Transverse colon (tissue), 4 donors: Measurements from ENCODE around the gene FOXJ3. TPM values are rescaled to one million over a fixed set of nuclear protein-coding genes. Genes with fewer than 3 reads are reported as not detected.

Source experiments
- DNase-seq: peaks from one replicate; pipeline ENCODE4 v3.0.0-alpha.2; 2019
- H3K27ac ChIP-seq, 4 donors: fragments of 200-600 bp; sonication (generic); 2 replicates each; pipeline ENCODE4 v1.5.1; 2016 to 2018; ENCODE audit warnings: inconsistent platforms in 4 of 4
- H3K27me3 ChIP-seq: fragments of 200-600 bp; sonication (generic); 2 replicates; pipeline ENCODE4 v1.5.1; 2017; ENCODE audit warnings: inconsistent platforms
- H3K36me3 ChIP-seq, 4 donors: fragments of 200-600 bp; sonication (generic); 2 replicates each; pipeline ENCODE4 v1.5.1; 2017 to 2019; ENCODE audit warnings: inconsistent platforms in 4 of 4
- H3K4me1 ChIP-seq, 4 donors: fragments of 200-600 bp; sonication (generic); 2 replicates each; pipeline ENCODE4 v1.5.1; 2017 to 2020; ENCODE audit warnings: inconsistent platforms in 4 of 4
- H3K4me3 ChIP-seq, 4 donors: fragments of 200-600 bp; sonication (generic); 1 replicate in 1 of 4; 2 replicates in 3 of 4; pipeline versions ENCODE4 v1.5.1 to v1.6.1; 2017 to 2019; ENCODE audit warnings: inconsistent platforms in 4 of 4
- H3K9me3 ChIP-seq, 2 donors: fragments of 200-600 bp; sonication (generic); 2 replicates each; pipeline ENCODE4 v1.5.1; 2017 to 2019; ENCODE audit warnings: inconsistent platforms in 2 of 2
- CTCF ChIP-seq, 5 experiments: fragments of 200-600 bp in 3 of 5; fragments of 450-650 bp in 2 of 5; sonication (generic) in 3 of 5; IDR thresholded peaks; 1 replicate in 2 of 5; 2 replicates in 3 of 5; pipeline ENCODE4 v1.5.1; 2016 to 2017; ENCODE audit warnings: antibody characterized with exemption in 5 of 5, inconsistent platforms in 3 of 5, mild to moderate bottlenecking in 2 of 5, moderate library complexity in 1 of 5
- EP300 ChIP-seq: sonication (generic); formaldehyde crosslinking; IDR thresholded peaks from one replicate; pipeline ENCODE4 v1.6.1; 2017; ENCODE audit warnings: antibody characterized with exemption, low read depth
- POLR2A ChIP-seq: fragments of 450-650 bp; IDR thresholded peaks from one replicate; pipeline ENCODE4 v1.6.1; 2016; ENCODE audit warnings: antibody characterized with exemption, mild to moderate bottlenecking, moderate library complexity
- POLR2AphosphoS5 ChIP-seq, 3 donors: sonication (generic); formaldehyde crosslinking; IDR thresholded peaks; one replicate each; pipeline ENCODE4 v1.6.1; 2016; ENCODE audit warnings: antibody characterized with exemption in 3 of 3
- whole genome bisulfite sequencing, 2 donors: methylation state at CpG; one replicate each; pipeline ENCODE4 v1.1.5; 2018; ENCODE audit warnings: low coverage in 1 of 2; 5-methylcytosine and 5-hydroxymethylcytosine counted together
- in situ Hi-C, 4 donors: fragments of 200-750 bp; cut with MboI; loops; one replicate each; pipeline versions ENCODE4 v1.15.0 to v1.15.1; 2017; ENCODE audit warnings: low sequenced_read_pairs in 3 of 4, low pct_ligation_motif_present in 1 of 4, low pct_unique_long_range_greater_than_20kb in 1 of 4
- intact Hi-C: fragments of 100-400 bp; cut with DNase I; formaldehyde crosslinking; loops from one replicate; pipeline ENCODE4 v1.15.1; 2023; ENCODE audit warnings: low total_unique reads
- total RNA-seq, 4 donors: library from RNA; depleted of rRNA; stranded (reverse); fragments of >200 nt; gene quantifications; one replicate each; pipeline ENCODE4 v1.1.0, GENCODE V29; 2016

The FOXJ3 gene
- total RNA-seq, 4 donors from 2014 or later = 18.5 to 62.1 (median 38.6) TPM

DNA sequence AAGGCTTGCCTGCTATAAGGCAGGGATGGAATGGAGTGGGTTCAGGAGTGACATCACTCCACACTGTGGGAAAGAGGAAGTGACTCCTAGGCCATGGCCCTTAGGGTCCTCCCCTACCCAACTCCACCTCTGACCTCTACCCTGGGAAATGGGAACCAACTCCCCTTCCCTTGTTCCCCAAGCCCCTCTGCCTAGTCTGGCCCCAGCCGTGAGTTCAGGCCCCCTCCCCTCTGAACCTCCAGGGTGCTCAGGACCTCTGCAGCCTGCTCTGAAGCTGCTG, 166.7 kb downstream of the FOXJ3 start:
- peak; percentile 8 for DNase-seq
- Histone ChIP-seq H3K27me3 (no peaks in the 10 kb centered on the region), H3K4me1 (peaks cover 19 to 60% (median 48%) of the 10 kb centered on the region in 4 donors), H3K4me3 (no peak overlapping the region), H3K36me3 (no peaks in the 10 kb centered on the region), H3K27ac (peak overlapping the region in 3 of 4 donors; percentile 15 to 34 (median 30)), H3K9me3 (no peaks in the 10 kb centered on the region)
- 50% methylated on average over 1 of the region's 1 CpG; no CpG with 5 or more reads in 1 of the 2 donors for WGBS, 2 donors
- in situ Hi-C loops (no loop called here), intact Hi-C loops (no loop called here)
- TF ChIP-seq EP300 (no peak), POLR2A (no peak), CTCF (IDR thresholded peaks at IDR 0.05) (no peak), POLR2AphosphoS5 (IDR thresholded peaks at IDR 0.05) (no peak)

DNA sequence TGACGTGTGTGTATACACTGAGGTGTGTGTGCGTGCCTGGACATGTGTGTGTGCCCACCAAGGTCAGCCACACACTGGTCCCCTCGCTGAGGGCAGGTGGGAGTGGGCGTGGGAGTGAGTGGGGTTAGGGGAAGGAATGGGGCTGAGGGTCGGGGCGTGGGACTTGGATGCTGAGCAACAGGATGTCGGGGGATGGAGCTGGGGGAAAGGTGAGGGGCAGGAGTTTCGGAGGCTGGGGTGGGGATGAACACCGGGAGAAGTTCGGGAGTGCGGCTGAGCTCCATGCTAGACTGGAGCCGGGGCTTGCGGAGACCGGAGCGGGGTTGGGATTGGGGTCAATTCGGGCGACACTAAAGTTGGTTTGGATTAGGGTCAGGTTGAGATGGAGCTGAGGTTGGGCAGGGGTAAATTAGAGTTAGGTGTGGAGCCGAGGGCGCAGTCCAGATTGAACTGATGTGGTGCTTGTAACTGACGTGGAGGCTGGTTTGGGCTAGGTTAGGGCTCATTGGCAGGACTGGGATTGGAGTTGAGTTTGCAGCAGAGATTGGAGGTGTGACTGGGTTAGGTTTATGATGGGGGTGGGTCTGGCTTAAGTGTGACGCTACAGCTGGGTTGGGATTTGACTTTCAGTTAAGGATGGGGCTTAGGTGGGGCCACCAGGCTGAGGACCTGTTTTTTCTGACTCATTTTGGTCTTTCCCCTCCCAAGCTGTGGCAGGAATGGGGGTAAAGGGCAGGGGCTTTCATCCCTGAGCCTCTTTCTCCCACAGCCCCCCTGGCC, 167.2 kb downstream of the FOXJ3 start:
- intact Hi-C loops = no loop called here
- no peak overlapping the region for H3K4me3 ChIP-seq
- peak; percentile 65 for DNase-seq

GRCh38 chr1:42165511-42166210, 169.4 kb downstream of the FOXJ3 start:
- Histone ChIP-seq H3K36me3 (no peaks in the 10 kb centered on the region), H3K27ac (peak overlapping the region; percentile 60 to 75 (median 74)), H3K4me3 (no peak overlapping the region), H3K27me3 (no peaks in the 10 kb centered on the region), H3K4me1 (peaks cover 7 to 46% (median 31%) of the 10 kb centered on the region in 4 donors), H3K9me3 (peaks cover 2 to 7% of the 10 kb centered on the region in 2 donors)
- in situ Hi-C loops (no loop called here), intact Hi-C loops (no loop called here)
- WGBS, 2 donors = 43% methylated on average over 12 of the region's 12 CpGs; no CpG with 5 or more reads in 1 of the 2 donors
- TF ChIP-seq CTCF (IDR thresholded peaks at IDR 0.05) = no peak
- no peak for TF ChIP-seq POLR2A
- TF ChIP-seq EP300 = no peak
- TF ChIP-seq POLR2AphosphoS5 (IDR thresholded peaks at IDR 0.05) = peak in 2 of 3 donors; percentile 72 to 73
- DNase-seq = peak; percentile 94

More for the DNA sequence above, 167.2 kb downstream of the FOXJ3 start:
- no peaks in the 10 kb centered on the region for H3K27me3 ChIP-seq
- peak overlapping the region; percentile 21 to 56 (median 32) for H3K27ac ChIP-seq
- no peaks in the 10 kb centered on the region for H3K9me3 ChIP-seq
- peaks cover 16 to 57% (median 44%) of the 10 kb centered on the region in 4 donors for H3K4me1 ChIP-seq
- no peak for TF ChIP-seq POLR2A
- TF ChIP-seq POLR2AphosphoS5 (IDR thresholded peaks at IDR 0.05) = peak in 1 of 3 donors; percentile 21
- WGBS, 2 donors = 76 to 81% methylated on average over 9 to 21 of the region's 21 CpGs
- no peaks in the 10 kb centered on the region for H3K36me3 ChIP-seq
- in situ Hi-C loops = no loop called here

DNA sequence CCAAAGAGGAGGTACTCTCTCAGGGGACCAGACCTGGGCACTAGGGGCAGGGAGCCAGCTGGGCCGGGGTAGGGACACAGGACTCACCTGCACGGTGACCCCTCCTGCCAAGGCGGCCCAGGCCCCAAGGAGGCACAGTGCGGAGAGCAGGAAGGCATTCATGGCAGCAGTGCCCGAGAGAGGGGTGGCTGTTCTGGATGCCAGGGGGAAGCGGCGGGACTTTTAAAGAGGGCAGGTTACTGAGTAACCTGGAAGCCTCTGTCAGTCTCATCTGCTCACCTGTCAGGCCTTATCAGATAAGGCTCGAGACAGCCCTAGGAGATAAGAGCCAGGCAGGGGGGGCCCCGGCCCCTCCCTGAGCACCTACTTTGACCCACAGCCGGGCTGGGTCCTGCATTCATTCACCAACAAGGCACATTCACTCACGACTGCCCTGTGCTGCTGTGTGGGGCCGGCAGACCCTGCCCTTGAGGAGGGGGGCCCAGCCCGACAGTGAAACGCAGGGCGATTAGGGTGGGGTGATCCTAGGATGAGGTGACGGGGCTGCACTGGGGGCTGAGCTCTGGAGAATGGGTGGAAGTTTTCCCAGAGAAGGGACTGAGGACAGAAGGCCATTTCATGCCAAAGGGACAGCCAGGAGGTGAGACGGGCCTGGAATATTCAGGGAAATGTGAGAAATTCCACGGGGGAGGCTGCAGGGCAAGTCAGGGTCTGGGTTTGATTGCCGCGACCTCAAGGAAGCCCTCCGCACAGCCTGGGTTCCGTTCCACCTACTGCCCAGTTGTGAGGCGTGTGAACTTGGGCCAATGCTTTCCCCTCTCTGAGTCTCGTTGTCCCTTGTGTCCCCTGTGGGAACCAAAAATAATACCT, 170.2 kb downstream of the FOXJ3 start, which contains the start of gene GUCA2A:
Gene GUCA2A, minus strand, starts transcription at position 195 of the 870 bp plus-strand sequence. Its CDS starts 33 bp downstream, at position 162.
- in situ Hi-C loops = no loop called here
- TF ChIP-seq POLR2A (peak; percentile 78), POLR2AphosphoS5 (IDR thresholded peaks at IDR 0.05) (peak in 2 of 3 donors; percentile 62 to 75), EP300 (no peak), CTCF (IDR thresholded peaks at IDR 0.05) (peak in 1 of 5 experiments; percentile 15)
- 41% methylated on average over 22 of the region's 24 CpGs; no CpG with 5 or more reads in 1 of the 2 donors for WGBS, 2 donors
- peak; percentile 76 for DNase-seq
- peak within 1 kb of the TSS in 2 of 4 donors; percentile 0 to 35 for H3K4me3 ChIP-seq
- peaks cover 3 to 37% (median 28%) of the 10 kb centered on the region in 4 donors for H3K4me1 ChIP-seq
- intact Hi-C loops = no loop called here
- no peaks in the 10 kb centered on the region for H3K27me3 ChIP-seq
- H3K9me3 ChIP-seq = peaks cover 9 to 12% of the 10 kb centered on the region in 2 donors
- peak within 1 kb of the TSS; percentile 60 to 75 (median 74) for H3K27ac ChIP-seq
- no peaks in the 10 kb centered on the region for H3K36me3 ChIP-seq
